Hepatocyte (in vitro differentiated cells): Measurements from ENCODE around the gene KRTAP20-4.

Experiments used
- EZH2 ChIP-seq: fragments of 200-600 bp; sonication (generic); IDR thresholded peaks from 2 replicates; pipeline ENCODE4 v1.6.1; 2016; ENCODE audit warnings: antibody characterized with exemption, mild to moderate bottlenecking, borderline replicate concordance
- EZH2phosphoT487 ChIP-seq: fragments of 200-600 bp; sonication (generic); IDR thresholded peaks from one replicate; pipeline ENCODE4 v1.6.1; 2018; ENCODE audit warnings: antibody characterized with exemption, mild to moderate bottlenecking, low read depth, moderate library complexity; ENCODE audit not compliant: unreplicated experiment, severe bottlenecking
- TF ChIP-seq, protein P1 (sequence below): fragments of 200-600 bp; sonication (generic); IDR thresholded peaks from 2 replicates; pipeline ENCODE4 v1.5.1; 2016; ENCODE audit warnings: antibody characterized with exemption, mild to moderate bottlenecking; ENCODE audit not compliant: poor library complexity

DNA sequence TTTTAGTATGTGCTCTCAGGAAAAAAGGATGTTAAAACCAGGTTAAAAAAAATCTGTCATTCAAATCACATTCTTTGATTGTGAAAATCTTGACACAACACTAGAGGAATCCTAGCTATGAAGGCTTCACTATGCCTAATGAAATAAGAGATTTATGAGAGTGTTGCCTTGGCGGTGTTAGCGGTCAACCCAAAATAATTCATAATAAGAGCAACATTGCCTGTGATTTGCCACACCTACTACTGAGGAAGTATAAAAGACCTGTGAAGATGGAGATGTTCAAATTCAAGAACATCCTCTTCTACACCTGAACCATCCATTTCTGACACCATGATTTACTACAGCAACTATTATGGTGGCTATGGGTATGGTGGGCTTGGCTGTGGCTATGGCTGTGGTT is 4.3 kb upstream of the KRTAP20-4 start, which contains the start of gene KRTAP20-1:
- TF ChIP-seq, protein P1, sequence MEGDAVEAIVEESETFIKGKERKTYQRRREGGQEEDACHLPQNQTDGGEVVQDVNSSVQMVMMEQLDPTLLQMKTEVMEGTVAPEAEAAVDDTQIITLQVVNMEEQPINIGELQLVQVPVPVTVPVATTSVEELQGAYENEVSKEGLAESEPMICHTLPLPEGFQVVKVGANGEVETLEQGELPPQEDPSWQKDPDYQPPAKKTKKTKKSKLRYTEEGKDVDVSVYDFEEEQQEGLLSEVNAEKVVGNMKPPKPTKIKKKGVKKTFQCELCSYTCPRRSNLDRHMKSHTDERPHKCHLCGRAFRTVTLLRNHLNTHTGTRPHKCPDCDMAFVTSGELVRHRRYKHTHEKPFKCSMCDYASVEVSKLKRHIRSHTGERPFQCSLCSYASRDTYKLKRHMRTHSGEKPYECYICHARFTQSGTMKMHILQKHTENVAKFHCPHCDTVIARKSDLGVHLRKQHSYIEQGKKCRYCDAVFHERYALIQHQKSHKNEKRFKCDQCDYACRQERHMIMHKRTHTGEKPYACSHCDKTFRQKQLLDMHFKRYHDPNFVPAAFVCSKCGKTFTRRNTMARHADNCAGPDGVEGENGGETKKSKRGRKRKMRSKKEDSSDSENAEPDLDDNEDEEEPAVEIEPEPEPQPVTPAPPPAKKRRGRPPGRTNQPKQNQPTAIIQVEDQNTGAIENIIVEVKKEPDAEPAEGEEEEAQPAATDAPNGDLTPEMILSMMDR = no peak
- no peak for TF ChIP-seq EZH2
- TF ChIP-seq EZH2phosphoT487 = no peak
